ENCODE data around the gene ARHGEF40. TPM values are rescaled to one million over a fixed set of nuclear protein-coding genes. Genes with fewer than 3 reads are reported as not detected.
A peak's percentile ranks its signal among the peaks of the same experiment; 100 is the strongest.

The ARHGEF40 gene
- total RNA-seq, 1 experiment from 2014 or later = 74.2 TPM

DNA sequence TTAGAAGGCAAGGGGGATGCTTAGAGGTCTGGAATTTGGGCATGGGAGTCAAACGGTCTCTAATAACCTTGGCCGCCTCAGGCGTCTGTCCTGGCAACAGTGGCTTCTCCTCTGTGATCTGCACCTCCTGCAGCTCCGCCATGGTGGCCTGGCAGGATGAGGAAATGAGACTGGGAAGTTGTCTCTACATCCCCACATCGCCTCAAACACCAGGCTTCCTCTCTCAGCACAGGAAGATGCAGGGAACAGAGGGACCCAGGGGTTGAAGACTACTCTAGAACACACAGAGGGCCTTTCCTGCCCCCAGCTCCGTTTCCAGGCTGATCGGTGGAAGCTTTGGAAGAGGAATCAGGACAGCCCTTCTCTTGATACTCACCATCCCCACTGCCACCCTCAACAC lies 46.9 kb upstream of the ARHGEF40 start (continued):
- TF ChIP-seq AR (CRISPR knock-in tag; IDR thresholded peaks at IDR 0.05) = no peak
- TF ChIP-seq ARID4B (CRISPR knock-in tag; IDR thresholded peaks at IDR 0.05; ENCODE audit: borderline replicate concordance) = no peak

- ATAC-seq = 0 out of 2 replicates have a peak, but pooled peaks have one; percentile 3
- CTCF ChIA-PET = interaction anchor here (0.6 to 3.0 kb wide), 11 partner anchors 9 to 81 kb away, joined by 3 to 57 read pairs (median 4); no protein-coding TSS in a partner anchor
- TF ChIP-seq SP1 (CRISPR knock-in tag; conservative IDR thresholded peaks at IDR 0.05) (no peak), ZNF671 (CRISPR knock-in tag; IDR thresholded peaks at IDR 0.05) (no peak), ATF6 (CRISPR knock-in tag; IDR thresholded peaks at IDR 0.05) (no peak), ATF1 (CRISPR knock-in tag; IDR thresholded peaks at IDR 0.05) (no peak), FOXP1 (CRISPR knock-in tag; IDR thresholded peaks at IDR 0.05; ENCODE audit: borderline replicate concordance) (no peak), ZNF121 (CRISPR knock-in tag; IDR thresholded peaks at IDR 0.05) (no peak), RORB (CRISPR knock-in tag; IDR thresholded peaks at IDR 0.05) (no peak), ZBTB21 (CRISPR knock-in tag; IDR thresholded peaks at IDR 0.05; ENCODE audit: borderline replicate concordance) (no peak), E2F4 (CRISPR knock-in tag; IDR thresholded peaks at IDR 0.05; ENCODE audit: borderline replicate concordance, low read depth) (no peak), SMAD3 (CRISPR knock-in tag; IDR thresholded peaks at IDR 0.05; ENCODE audit: borderline replicate concordance) (no peak), TEAD1 (CRISPR knock-in tag; IDR thresholded peaks at IDR 0.05) (no peak), USF1 (CRISPR knock-in tag; IDR thresholded peaks at IDR 0.05) (no peak)
- TF ChIP-seq, protein P1, sequence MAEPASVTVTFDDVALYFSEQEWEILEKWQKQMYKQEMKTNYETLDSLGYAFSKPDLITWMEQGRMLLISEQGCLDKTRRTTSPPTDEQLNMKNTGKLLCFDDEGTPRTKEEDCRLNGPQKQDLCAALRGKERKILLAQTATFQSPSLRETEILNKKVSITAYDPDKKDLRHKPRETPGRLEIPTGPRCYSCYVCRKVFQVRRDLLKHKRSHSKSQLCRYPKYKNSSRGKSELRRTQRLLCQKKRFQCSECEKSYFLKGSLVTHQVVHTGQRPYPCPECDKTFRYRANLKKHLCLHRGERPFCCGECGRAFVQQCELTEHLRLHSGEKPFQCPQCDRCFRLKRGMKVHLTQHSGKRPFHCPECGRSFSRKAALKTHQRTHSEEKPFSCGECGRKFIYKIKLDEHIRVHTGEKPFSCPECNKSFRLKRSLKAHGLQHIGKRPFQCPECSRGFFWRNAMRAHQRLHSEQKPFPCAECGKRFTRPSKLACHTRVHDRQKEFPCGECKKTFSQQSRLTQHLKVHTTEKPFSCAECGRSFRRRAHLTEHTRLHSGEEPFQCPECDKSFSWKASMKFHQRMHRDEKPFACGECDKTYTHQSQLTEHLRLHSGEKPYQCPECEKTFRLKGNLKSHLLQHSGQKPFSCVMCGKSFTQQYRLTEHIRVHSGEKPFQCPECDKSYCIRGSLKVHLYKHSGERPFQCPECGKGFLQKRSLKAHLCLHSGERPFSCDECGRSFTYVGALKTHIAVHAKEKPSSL (CRISPR knock-in tag; conservative IDR thresholded peaks at IDR 0.05) = no peak
- TF ChIP-seq, protein P2, sequence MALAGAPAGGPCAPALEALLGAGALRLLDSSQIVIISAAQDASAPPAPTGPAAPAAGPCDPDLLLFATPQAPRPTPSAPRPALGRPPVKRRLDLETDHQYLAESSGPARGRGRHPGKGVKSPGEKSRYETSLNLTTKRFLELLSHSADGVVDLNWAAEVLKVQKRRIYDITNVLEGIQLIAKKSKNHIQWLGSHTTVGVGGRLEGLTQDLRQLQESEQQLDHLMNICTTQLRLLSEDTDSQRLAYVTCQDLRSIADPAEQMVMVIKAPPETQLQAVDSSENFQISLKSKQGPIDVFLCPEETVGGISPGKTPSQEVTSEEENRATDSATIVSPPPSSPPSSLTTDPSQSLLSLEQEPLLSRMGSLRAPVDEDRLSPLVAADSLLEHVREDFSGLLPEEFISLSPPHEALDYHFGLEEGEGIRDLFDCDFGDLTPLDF (CRISPR knock-in tag; IDR thresholded peaks at IDR 0.05) = no peak
- TF ChIP-seq, protein P3, sequence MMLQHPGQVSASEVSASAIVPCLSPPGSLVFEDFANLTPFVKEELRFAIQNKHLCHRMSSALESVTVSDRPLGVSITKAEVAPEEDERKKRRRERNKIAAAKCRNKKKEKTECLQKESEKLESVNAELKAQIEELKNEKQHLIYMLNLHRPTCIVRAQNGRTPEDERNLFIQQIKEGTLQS (CRISPR knock-in tag; conservative IDR thresholded peaks at IDR 0.05) = no peak
Measured at GRCh38 chr14:21023817-21024584, 46.1 kb upstream of the ARHGEF40 start.

More at GRCh38 chr14:21023817-21024584, 46.1 kb upstream of the ARHGEF40 start:
- Mint-ChIP-seq H3K27ac (no peak overlapping the region), H3K36me3 (peaks cover 6% of the 10 kb centered on the region; the same call in 1 of the 2 replicates), H3K4me1 (peaks cover 39% of the 10 kb centered on the region), H3K27me3 (ENCODE audit: low read depth) (peaks cover 35% of the 10 kb centered on the region), H3K4me3 (peak overlapping the region; percentile 79), H3K9me3 (no peaks in the 10 kb centered on the region)
- POLR2A ChIA-PET = interaction anchor here (0.6 to 2.3 kb wide), 6 partner anchors 9 to 74 kb away, joined by 3 to 7 read pairs (median 4); partner anchors contain the start of gene ZNF219
- peak; percentile 17 for DNase-seq (ENCODE audit: low spot score)

Data from WTC11 (cell line).